ENCODE measurements around the gene ILDR1. TPM values are rescaled to one million over a fixed set of nuclear protein-coding genes. Genes with fewer than 3 reads are reported as not detected.

The ILDR1 gene
- total and polyA plus RNA-seq, 2 donors (not counting 3 experiments of a cell fraction or from before 2014, with no cell fraction given) = not detected

DNA sequence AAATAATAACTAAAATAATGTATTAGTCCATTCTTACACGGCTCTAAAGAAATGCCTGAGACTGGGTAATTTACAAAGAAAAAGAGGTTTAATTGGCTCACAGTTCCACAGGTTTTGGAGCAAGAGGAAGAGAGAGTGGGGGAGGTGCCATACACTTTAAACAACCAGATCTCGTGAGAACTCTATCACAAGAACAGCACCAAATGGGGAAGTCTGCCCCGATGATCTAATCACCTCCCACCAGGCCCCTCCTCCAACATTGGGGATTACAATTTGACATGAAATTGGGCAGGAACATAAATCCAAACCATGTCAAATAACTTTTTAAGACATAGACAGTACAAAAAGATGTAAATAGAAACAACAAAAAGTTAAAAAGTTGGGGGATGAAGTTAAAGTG is 63.2 kb downstream of the ILDR1 start:
- no TSS peak for BruUV-seq (replicated peaks)
- no peaks in the 10 kb centered on the region for H3K9me1 ChIP-seq (replicated peaks; ENCODE audit: control insufficient read depth, extremely low read depth, insufficient read depth, low read length)
- dilution Hi-C loops (cut with MboI; ENCODE audit: extremely low pct_ligation_motif_present, low sequenced_read_pairs) = no loop called here

More for the DNA sequence above, 63.2 kb downstream of the ILDR1 start:
- no peak overlapping the region for H3K4me2 ChIP-seq (ENCODE audit: insufficient read depth, low read length)
- no peak for FAIRE-seq
- H2AFZ ChIP-seq (ENCODE audit: low read depth, low read length) = no peak overlapping the region
- H3K79me2 ChIP-seq (ENCODE audit: control insufficient read depth, insufficient read depth, low read length) = no peaks in the 10 kb centered on the region
- ChIA-PET POLR2A (no interaction called here), CTCF (interaction anchor here (0.6 kb wide), 1 partner anchor 299 kb away, joined by 3 read pairs; no protein-coding TSS in a partner anchor)
- H3K36me3 ChIP-seq (ENCODE audit: control insufficient read depth in 2 of 2, extremely low read depth in 1 of 2, insufficient read depth in 2 of 2, low read length in 2 of 2) = no peaks in the 10 kb centered on the region
- intact Hi-C loops (cut with micrococcal nuclease) = no loop called here
- H3K27ac ChIP-seq (ENCODE audit: insufficient read depth, low read depth, low read length) = no peak overlapping the region
- H3K4me1 ChIP-seq (ENCODE audit: control insufficient read depth, extremely low read depth, insufficient read depth, low read length) = no peaks in the 10 kb centered on the region
- no peak overlapping the region for H3K9ac ChIP-seq (replicated peaks; ENCODE audit: extremely low read depth, insufficient read depth, low read length)
- H3K9me3 ChIP-seq (replicated peaks; ENCODE audit: control insufficient read depth, insufficient read depth, low read length) = no peaks in the 10 kb centered on the region
- TF ChIP-seq POLR2A (IDR thresholded peaks at IDR 0.05; ENCODE audit: low read depth, low read length) (no peak), EZH2 (IDR thresholded peaks at IDR 0.05; ENCODE audit: borderline replicate concordance, low read depth, low read length, severe bottlenecking) (no peak), POLR2AphosphoS5 (IDR thresholded peaks at IDR 0.05; ENCODE audit: insufficient read depth, low read depth, low read length) (no peak), FOS (IDR thresholded peaks at IDR 0.05; ENCODE audit: borderline replicate concordance, insufficient read depth, low read length) (no peak), GATA2 (IDR thresholded peaks at IDR 0.05; ENCODE audit: insufficient read depth, insufficient read length, low read depth, low read length) (no peak)
- TF ChIP-seq, protein P1, sequence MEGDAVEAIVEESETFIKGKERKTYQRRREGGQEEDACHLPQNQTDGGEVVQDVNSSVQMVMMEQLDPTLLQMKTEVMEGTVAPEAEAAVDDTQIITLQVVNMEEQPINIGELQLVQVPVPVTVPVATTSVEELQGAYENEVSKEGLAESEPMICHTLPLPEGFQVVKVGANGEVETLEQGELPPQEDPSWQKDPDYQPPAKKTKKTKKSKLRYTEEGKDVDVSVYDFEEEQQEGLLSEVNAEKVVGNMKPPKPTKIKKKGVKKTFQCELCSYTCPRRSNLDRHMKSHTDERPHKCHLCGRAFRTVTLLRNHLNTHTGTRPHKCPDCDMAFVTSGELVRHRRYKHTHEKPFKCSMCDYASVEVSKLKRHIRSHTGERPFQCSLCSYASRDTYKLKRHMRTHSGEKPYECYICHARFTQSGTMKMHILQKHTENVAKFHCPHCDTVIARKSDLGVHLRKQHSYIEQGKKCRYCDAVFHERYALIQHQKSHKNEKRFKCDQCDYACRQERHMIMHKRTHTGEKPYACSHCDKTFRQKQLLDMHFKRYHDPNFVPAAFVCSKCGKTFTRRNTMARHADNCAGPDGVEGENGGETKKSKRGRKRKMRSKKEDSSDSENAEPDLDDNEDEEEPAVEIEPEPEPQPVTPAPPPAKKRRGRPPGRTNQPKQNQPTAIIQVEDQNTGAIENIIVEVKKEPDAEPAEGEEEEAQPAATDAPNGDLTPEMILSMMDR (IDR thresholded peaks at IDR 0.05; ENCODE audit: extremely low read depth in 1 of 2, insufficient read depth in 1 of 2, low read depth in 1 of 2, low read length in 2 of 2) = no peak
- no peak overlapping the region for H3K4me3 ChIP-seq (replicated peaks in 1 of 3; ENCODE audit: insufficient read depth in 1 of 3, low read depth in 1 of 3, low read length in 3 of 3)
- DNase-seq (ENCODE audit: low read depth, low spot score) = no peak
- no peaks in the 10 kb centered on the region for H3K27me3 ChIP-seq (ENCODE audit: control insufficient read depth in 2 of 2, insufficient read depth in 2 of 2, low read length in 2 of 2)
- no peaks in the 10 kb centered on the region for H4K20me1 ChIP-seq (replicated peaks; ENCODE audit: control insufficient read depth, extremely low read depth, insufficient read depth, low read length)
